RWPE2 (cell line): ENCODE measurements around the gene MUCL3.

Experiments used
- ATAC-seq: fragments of 200-7000 bp; cut with Tn5 transposase; 3 replicates; pipeline ENCODE4 v1.9.1; 2021; ENCODE audit warnings: low read depth
- DNase-seq: peaks from one replicate; pipeline ENCODE4 v3.0.0-alpha.2; 2020; ENCODE audit warnings: low spot score
- H3K27ac ChIP-seq: fragments of 450-650 bp; 2 replicates; pipeline ENCODE4 v1.5.1; 2017; ENCODE audit warnings: mild to moderate bottlenecking; ENCODE audit not compliant: poor library complexity, severe bottlenecking
- H3K27me3 ChIP-seq: fragments of 250-450 bp; sonication (Bioruptor Pico); 2 replicates; pipeline ENCODE4 v1.5.1; 2021; ENCODE audit warnings: mild to moderate bottlenecking, moderate library complexity; ENCODE audit not compliant: insufficient read depth, poor library complexity, severe bottlenecking
- H3K36me3 ChIP-seq: fragments of 250-450 bp; sonication (Bioruptor Pico); 2 replicates; pipeline ENCODE4 v1.5.1; 2020; ENCODE audit warnings: low read depth, mild to moderate bottlenecking, moderate library complexity
- H3K4me1 ChIP-seq: fragments of 250-450 bp; sonication (Bioruptor Pico); 2 replicates; pipeline ENCODE4 v1.5.1; 2021; ENCODE audit warnings: mild to moderate bottlenecking, moderate library complexity; ENCODE audit not compliant: insufficient read depth, poor library complexity, severe bottlenecking
- H3K4me3 ChIP-seq: fragments of 250-450 bp; sonication (Bioruptor Pico); 2 replicates; pipeline ENCODE4 v1.5.1; 2021; ENCODE audit warnings: mild to moderate bottlenecking, moderate library complexity; ENCODE audit not compliant: severe bottlenecking
- H3K9me3 ChIP-seq: fragments of 250-450 bp; sonication (Bioruptor Pico); 2 replicates; pipeline ENCODE4 v1.5.1; 2021; ENCODE audit warnings: mild to moderate bottlenecking, moderate library complexity; ENCODE audit not compliant: severe bottlenecking
- CTCF ChIP-seq: fragments of 450-650 bp; IDR thresholded peaks from one replicate; pipeline ENCODE4 v1.5.1; 2017; ENCODE audit warnings: mild to moderate bottlenecking, moderate library complexity; ENCODE audit not compliant: poor library complexity, severe bottlenecking

Gene MUCL3

GRCh38 chr6:30894381-30894780, 46.4 kb upstream of the MUCL3 start:
- H3K27me3 ChIP-seq = no peaks in the 10 kb centered on the region
- no peak overlapping the region for H3K4me3 ChIP-seq
- DNase-seq (no peak), ATAC-seq (no peak)
- TF ChIP-seq CTCF = no peak
- peaks cover 97% of the 10 kb centered on the region for H3K36me3 ChIP-seq
- H3K4me1 ChIP-seq = peaks cover 11% of the 10 kb centered on the region
- no peak overlapping the region for H3K27ac ChIP-seq
- no peaks in the 10 kb centered on the region for H3K9me3 ChIP-seq

- no peak for TF ChIP-seq CTCF
- ATAC-seq = no peak
- DNase-seq = no peak
- no peaks in the 10 kb centered on the region for H3K9me3 ChIP-seq
- no peaks in the 10 kb centered on the region for H3K27me3 ChIP-seq
- H3K4me3 ChIP-seq = no peak overlapping the region
- H3K27ac ChIP-seq = no peak overlapping the region
- H3K36me3 ChIP-seq = peaks cover 94% of the 10 kb centered on the region
- H3K4me1 ChIP-seq = peaks cover 7% of the 10 kb centered on the region
Observed at GRCh38 chr6:30894935-30895334, 45.8 kb upstream of the MUCL3 start.

GRCh38 chr6:30895343-30895742, 45.4 kb upstream of the MUCL3 start:
- Histone ChIP-seq H3K36me3 (peaks cover 90% of the 10 kb centered on the region), H3K27me3 (no peaks in the 10 kb centered on the region), H3K9me3 (no peaks in the 10 kb centered on the region), H3K4me1 (peaks cover 3% of the 10 kb centered on the region), H3K27ac (no peak overlapping the region), H3K4me3 (no peak overlapping the region)
- DNase-seq (no peak), ATAC-seq (no peak)
- TF ChIP-seq CTCF = no peak

- Histone ChIP-seq H3K36me3 (peaks cover 78% of the 10 kb centered on the region), H3K9me3 (no peaks in the 10 kb centered on the region), H3K4me1 (no peaks in the 10 kb centered on the region), H3K27ac (no peak overlapping the region), H3K27me3 (no peaks in the 10 kb centered on the region), H3K4me3 (no peak overlapping the region)
- DNase-seq = no peak
- TF ChIP-seq CTCF = no peak
- no peak for ATAC-seq
Observed at GRCh38 chr6:30896541-30896940, 44.2 kb upstream of the MUCL3 start.

- Histone ChIP-seq H3K27me3 (no peaks in the 10 kb centered on the region), H3K9me3 (no peaks in the 10 kb centered on the region), H3K4me3 (no peak overlapping the region), H3K4me1 (no peaks in the 10 kb centered on the region), H3K27ac (no peak overlapping the region), H3K36me3 (peaks cover 65% of the 10 kb centered on the region)
- ATAC-seq = no peak
- TF ChIP-seq CTCF = no peak
- DNase-seq = no peak
Observed at GRCh38 chr6:30897882-30898281, 42.9 kb upstream of the MUCL3 start.
